Dedifferentiated amniotic fluid mesenchymal stem cell (primary cell): Measurements from ENCODE around the gene TRIM38.
"Not testable (repeated sequence)": the region's sequence is repeated elsewhere in the genome, so short reads cannot be mapped to it uniquely, and the experiment has no call there.

Experiments used
- DNase-seq: peaks from one replicate; pipeline ENCODE4 v3.0.0-alpha.2; 2016; ENCODE audit errors: extremely low spot score

TRIM38 gene

GRCh38 chr6:26006086-26006939 is 43.7 kb downstream of the TRIM38 start:
- DNase-seq = no peak

DNA sequence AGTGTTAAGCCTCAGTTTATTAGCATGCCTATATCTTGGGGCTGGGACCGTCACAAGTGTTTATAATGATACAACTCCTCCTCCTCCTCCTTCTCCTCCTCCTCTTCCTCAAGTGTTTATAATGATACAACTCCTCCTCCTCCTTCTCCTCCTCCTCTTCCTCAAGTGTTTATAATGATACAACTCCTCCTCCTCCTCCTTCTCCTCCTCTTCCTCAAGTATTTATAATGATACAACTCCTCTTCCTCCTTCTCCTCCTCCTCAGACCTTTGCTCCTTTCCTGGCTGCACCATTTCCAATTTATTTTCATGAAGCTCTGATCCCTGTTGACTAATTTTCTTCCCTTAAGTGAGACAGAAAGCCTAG is 44.3 kb downstream of the TRIM38 start:
- not testable (repeated sequence) for DNase-seq

- DNase-seq = no peak
These were observed 45.9 kb downstream of the TRIM38 start for GRCh38 chr6:26008470-26008869.

GRCh38 chr6:26009817-26010216 is 47.2 kb downstream of the TRIM38 start:
- DNase-seq = no peak

DNA sequence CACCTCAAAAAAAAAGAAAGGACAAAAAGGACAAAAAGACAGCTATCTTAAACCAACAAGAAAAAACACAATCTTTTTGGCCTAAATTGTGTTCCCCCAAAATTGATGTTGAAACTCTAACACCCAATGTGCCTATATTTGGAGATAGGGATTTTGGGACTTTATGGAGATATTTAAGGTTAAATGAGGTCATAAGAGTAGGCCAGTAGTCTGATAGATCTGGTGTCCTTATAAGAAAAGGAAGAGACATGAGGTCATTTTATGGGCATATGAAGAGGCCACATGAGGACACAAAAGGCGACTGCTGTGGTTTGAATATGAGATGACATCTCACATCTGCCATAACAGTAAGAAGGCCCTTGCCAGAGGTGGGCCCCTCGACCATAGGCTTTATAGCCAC is 49.5 kb downstream of the TRIM38 start:
- no peak for DNase-seq

- not testable (repeated sequence) for DNase-seq
These were observed 51.8 kb downstream of the TRIM38 start for GRCh38 chr6:26014386-26014785.

GRCh38 chr6:26016245-26016962 is 53.8 kb downstream of the TRIM38 start:
- no peak for DNase-seq

DNA sequence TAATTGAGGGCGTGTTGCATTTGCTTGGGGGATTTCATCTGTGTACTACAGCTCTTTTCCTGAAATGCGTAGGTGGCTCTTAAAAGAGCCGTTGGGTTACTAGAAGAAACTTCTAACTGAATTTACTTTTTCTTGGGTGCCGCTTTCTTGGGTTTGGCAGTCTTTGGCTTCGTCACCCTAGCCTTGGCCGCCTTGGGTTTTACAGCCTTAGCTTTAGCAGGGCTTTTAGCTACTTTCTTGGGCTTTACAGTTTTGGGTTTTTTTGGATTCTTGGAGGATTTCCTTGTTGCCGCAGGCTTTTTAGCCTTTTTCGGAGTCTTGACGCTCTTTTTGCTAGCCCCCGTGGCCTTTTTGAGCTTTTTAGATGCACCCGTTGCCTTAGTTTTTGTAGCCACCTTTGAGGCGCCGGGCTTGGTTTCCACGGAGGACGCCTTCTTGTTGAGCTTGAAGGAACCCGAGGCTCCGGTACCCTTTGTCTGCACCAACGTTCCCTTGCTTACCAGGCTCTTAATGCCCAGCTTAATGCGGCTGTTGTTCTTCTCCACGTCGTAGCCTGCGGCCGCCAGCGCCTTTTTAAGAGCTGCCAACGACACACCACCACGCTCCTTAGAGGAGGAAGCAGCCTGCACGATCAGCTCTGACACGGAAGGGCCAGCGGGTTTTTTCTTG is 54.5 kb downstream of the TRIM38 start:
- DNase-seq = peak; percentile 53

DNA sequence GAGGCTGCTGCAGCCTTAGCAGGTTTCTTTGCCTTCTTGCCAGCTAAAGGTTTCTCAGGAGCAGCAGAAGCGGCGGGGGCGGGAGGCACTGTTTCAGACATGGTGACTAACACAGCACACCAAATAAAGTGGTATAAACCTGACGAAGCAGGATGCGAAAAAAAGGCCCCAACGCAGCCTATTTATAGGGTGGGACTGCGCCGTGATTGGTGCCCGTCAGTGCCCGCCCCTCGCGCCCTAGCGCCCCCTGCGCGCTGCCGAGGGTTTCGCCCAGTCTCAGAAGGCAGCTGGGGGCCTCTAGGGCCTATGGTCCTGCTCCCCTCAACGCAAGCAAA is 55.0 kb downstream of the TRIM38 start:
- DNase-seq = no peak

DNA sequence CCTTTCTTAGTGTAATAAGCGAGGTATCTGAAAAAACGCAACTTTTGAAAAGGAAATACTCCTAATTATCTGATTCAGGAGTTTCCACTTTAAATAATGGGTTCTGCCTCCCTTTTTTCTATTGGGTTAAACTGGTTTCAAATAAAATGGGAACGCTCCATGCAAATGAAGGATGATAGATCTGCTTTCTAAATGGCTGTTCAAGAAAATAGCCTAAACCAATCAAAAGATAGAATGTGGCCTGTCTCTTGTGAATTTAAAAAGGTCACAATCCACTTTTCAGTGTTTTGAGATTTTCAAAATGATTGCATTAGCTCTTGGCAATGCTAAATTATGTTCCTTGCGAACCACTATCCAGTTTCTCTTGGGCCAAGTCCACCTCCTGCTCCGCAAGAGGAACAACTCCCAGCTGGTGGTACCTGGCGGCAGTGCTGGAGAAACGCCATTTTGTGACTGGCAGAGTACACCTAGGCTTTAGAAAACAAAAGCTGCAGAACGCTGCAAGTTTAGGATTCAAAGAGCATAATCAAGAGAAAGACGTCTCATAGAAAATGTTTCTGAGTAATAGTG is 56.7 kb downstream of the TRIM38 start:
- DNase-seq = no peak

DNA sequence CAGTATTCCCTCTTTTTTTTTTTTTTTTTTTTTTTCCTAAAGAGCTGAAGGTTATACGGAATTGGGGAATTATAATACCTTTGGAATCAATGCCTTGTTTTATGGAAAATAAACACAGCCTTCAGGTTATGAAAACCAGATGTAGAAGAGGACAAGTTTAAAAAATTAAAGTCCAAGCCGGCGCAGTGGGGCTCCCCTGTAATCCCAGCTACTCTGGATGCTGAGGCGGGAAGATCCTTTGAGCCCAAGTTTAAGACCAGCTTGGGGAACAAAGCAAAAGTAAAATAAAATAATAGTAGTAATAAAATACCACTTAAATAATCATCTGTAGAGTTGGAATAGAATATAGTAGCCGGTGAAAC is 57.3 kb downstream of the TRIM38 start:
- no peak for DNase-seq

DNA sequence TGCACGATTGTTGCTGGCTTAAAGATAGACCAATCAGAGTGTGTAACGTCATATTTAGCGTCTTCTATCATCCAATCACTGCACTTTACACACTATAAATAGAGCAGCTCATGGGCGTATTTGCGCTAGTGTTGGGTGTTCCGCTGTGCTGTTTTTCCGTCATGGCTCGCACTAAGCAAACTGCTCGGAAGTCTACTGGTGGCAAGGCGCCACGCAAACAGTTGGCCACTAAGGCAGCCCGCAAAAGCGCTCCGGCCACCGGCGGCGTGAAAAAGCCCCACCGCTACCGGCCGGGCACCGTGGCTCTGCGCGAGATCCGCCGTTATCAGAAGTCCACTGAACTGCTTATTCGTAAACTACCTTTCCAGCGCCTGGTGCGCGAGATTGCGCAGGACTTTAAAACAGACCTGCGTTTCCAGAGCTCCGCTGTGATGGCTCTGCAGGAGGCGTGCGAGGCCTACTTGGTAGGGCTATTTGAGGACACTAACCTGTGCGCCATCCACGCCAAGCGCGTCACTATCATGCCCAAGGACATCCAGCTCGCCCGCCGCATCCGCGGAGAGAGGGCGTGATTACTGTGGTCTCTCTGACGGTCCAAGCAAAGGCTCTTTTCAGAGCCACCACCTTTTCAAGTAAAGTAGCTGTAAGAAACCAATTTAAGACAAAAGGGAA is 57.9 kb downstream of the TRIM38 start:
- peak; percentile 92 for DNase-seq

GRCh38 chr6:26021001-26021349 is 58.4 kb downstream of the TRIM38 start:
- peak; percentile 62 for DNase-seq

DNA sequence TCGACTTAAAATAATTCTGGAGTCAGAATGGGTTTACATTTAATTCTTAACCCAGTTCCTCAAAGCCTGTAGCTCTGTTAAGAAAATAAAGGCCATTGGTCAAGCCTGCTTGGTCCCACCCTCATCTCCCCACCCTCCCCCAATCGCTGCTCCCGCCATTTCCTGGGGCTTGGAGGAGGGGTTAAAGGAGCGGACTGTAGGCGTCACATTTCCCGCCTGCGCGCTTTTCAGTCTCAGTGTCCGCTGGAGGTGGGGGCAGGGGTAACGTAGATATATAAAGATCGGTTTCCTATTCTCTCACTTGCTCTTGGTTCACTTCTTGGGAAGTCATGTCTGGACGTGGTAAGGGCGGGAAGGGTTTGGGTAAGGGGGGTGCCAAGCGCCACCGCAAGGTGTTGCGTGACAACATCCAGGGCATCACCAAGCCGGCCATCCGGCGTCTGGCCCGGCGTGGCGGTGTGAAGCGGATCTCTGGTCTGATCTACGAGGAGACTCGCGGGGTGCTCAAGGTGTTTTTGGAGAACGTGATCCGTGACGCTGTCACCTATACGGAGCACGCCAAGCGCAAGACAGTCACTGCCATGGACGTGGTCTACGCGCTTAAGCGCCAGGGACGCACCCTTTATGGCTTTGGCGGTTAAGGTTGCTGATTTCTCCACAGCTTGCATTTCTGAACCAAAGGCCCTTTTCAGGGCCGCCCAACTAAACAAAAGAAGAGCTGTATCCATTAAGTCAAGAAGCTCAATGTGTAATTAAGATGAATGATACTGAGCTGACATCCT is 58.9 kb downstream of the TRIM38 start:
- peak; percentile 89 for DNase-seq

DNA sequence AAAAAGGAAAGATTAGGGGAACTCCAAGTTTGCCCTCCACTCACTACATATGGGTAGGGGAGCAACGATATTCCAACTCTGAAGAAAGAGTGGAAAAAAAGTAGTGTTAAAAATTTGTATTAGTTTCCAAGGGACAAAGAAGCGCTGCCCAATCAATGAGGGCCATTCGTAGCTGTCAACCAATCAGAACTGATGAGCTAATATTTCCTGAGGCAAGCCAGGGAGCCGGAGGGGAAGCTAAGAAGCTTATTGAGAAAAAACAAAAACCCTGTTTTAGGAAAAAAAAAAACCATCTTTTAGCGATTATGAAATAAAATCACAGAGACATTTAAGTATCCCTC is 59.5 kb downstream of the TRIM38 start:
- DNase-seq = peak; percentile 93

DNA sequence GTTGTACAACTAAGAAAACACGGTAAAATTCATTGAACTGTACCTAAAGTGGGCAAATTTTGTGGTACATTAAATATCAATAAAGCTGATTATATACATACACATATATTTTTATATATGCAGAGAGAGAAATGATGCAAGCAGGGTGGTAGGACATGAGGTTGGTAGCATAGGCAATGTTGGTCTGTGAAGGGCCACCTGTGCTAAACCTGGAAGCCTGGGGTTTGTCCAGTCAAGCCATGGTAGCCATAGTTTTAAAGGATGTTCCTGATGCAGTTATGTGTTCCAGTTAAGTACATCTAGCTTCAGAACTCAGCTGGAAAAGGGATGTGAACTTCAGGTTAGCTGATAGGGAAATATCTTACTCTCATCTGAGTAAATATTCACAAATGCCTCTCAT is 60.1 kb downstream of the TRIM38 start:
- DNase-seq = no peak

DNA sequence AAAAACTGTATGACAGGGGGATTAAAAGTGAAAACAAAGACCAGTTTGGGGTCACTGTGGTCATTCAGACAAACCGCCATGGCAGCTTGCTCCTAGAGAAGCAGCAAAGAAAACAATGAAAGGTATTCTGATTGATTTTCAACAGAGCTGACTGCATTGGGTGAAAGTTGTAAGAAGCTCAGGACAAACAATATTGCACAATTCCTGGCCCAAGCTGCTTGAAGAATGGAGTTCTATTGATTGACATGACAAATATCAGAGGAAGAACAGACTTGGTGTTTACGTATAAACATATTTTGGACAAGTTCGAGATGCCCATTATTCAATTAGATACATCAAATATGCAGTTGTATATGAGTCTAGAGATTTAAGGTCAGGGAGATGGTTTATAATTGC is 62.0 kb downstream of the TRIM38 start:
- DNase-seq = no peak

DNA sequence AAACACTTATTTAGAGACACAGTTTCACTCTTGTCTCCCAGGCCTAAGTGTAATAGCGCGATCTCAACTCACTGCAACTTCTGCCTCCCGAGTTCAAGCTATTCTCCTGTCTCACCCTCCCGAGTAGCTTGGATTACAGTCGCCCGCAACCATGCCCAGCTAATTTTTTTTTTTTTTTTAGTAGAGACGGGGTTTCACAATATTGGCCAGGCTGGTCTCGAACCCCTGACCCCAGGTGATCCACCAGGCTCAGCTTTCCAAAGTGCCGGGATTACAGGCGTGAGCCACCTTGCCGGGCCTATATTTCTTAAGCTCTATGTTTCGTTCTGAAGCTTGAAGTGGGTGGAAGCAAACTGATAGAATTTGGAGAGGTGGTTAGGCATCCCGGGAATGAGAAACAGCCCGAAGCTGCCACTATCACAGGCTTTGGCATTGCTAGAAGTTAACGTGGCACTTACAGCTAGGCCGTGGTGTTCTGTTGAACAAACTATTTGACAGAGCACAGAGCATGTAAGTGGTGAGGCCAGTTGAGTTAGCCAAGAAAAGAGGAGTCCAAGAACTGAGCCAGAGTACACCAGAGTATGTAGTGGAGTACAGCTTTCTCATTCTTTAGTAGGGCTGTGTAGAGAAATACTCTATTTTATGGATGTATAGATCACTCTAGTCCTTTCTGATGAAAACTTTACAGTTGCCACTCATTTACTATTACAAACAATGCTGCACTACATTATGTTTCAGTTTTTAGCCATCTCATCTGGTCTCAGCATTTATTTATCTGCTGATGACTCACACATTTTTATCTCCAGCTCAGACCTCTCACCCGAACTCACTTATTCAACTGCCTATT is 62.7 kb downstream of the TRIM38 start:
- peak; percentile 22 for DNase-seq

DNA sequence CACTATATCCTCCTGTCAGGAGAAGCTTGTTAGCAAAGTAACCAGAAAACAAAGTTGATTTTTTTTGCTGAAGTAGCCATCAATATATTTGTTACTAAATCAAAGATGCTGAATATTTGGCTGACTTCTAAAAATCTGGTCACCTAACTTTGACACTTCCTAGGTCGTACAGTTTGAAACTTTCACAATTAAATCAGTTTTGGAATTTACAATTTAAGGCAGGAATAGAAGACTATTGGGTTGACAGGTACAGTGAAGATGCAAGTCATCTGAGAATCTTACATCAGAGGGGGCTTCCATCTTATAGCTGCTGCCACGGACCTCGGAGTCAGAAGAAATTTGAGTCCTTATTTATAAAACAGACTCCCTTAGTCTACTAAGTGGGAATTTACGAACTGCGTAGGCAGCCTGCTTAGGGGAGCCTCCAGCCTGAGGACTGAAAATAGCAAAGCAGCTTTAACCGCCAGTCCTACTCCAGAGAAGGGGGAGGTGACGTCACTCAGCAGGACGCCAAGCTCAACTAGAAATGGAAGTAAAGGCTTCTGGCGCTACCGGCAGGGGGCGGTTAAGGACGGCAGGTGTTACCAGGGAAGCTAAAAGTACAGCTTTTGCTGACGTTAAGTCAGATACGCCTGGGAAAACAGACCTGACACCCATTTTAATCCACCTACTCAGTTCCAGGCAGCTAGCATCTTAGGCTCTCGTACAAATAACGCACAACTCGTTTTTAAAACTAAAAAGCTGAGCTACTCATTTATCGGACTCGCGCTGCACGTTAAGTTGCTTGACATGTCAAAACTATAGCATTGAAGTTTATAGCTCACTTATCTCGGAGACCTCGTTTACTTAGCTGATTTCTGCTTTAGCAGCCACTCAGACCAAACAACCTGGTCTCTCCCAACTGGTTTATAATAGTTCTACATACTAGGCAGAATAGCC is 63.6 kb downstream of the TRIM38 start:
- peak; percentile 98 for DNase-seq
